GM10266 (cell line): Measurements from ENCODE around the gene CACNG5.

ENCODE experiments used
- DNase-seq: peaks from one replicate; pipeline ENCODE4 v3.0.0; 2012; ENCODE audit errors: extremely low spot score
- CTCF ChIP-seq: IDR thresholded peaks from 2 replicates; pipeline ENCODE4 v1.5.1; 2012; ENCODE audit warnings: mild to moderate bottlenecking, low read depth; ENCODE audit not compliant: control insufficient read depth, insufficient read depth; ENCODE audit errors: missing control alignments

CACNG5 gene

GRCh38 chr17:66923886-66924285 lies 89.0 kb downstream of the CACNG5 start:
- no peak for TF ChIP-seq CTCF
- DNase-seq = no peak

- no peak for DNase-seq
Measured at GRCh38 chr17:66925811-66926500, 91.0 kb downstream of the CACNG5 start.

GRCh38 chr17:66928949-66929348 lies 94.0 kb downstream of the CACNG5 start:
- no peak for DNase-seq
- no peak for TF ChIP-seq CTCF

More at GRCh38 chr17:66925811-66926500, 91.0 kb downstream of the CACNG5 start:
- no peak for TF ChIP-seq CTCF

- TF ChIP-seq CTCF = no peak
- no peak for DNase-seq
Measured at GRCh38 chr17:66929591-66929990, 94.7 kb downstream of the CACNG5 start.

GRCh38 chr17:66930933-66931332 lies 96.0 kb downstream of the CACNG5 start:
- no peak for DNase-seq
- TF ChIP-seq CTCF = no peak

- no peak for TF ChIP-seq CTCF
- no peak for DNase-seq
Measured at GRCh38 chr17:66932311-66932710, 97.4 kb downstream of the CACNG5 start.

GRCh38 chr17:66934040-66934439 lies 99.1 kb downstream of the CACNG5 start:
- no peak for DNase-seq
- no peak for TF ChIP-seq CTCF
